NB4 (cell line): ENCODE data around the gene RGL2.

Experiments
- POLR2A ChIP-seq: IDR thresholded peaks from 2 replicates; pipeline ENCODE4 v1.6.1; 2011; ENCODE audit warnings: mild to moderate bottlenecking; ENCODE audit not compliant: insufficient read length; ENCODE audit errors: extremely low read depth
- TF ChIP-seq, protein P1 (sequence below): IDR thresholded peaks from one replicate; pipeline ENCODE4 v1.5.1; 2012; ENCODE audit warnings: low read depth, low read length
- TF ChIP-seq, protein P2 (sequence below): IDR thresholded peaks from 2 replicates; pipeline ENCODE4 v1.6.1; 2011; ENCODE audit warnings: low read depth, low read length

DNA sequence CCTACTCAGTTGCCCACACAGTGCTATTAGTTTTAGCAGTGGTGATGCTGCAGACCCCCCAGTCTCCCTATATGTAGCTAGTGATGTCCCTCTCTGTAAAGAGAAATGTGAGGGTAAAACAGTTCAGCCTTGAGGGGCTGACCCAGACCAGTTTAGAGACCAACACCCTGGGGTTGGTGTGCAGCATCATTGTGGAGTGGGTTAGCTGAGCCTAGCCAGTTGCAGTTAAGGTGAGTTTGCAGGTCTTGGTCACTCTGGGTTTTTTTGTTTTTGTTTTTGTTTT lies 22.2 kb downstream of the RGL2 start:
- TF ChIP-seq, protein P1, sequence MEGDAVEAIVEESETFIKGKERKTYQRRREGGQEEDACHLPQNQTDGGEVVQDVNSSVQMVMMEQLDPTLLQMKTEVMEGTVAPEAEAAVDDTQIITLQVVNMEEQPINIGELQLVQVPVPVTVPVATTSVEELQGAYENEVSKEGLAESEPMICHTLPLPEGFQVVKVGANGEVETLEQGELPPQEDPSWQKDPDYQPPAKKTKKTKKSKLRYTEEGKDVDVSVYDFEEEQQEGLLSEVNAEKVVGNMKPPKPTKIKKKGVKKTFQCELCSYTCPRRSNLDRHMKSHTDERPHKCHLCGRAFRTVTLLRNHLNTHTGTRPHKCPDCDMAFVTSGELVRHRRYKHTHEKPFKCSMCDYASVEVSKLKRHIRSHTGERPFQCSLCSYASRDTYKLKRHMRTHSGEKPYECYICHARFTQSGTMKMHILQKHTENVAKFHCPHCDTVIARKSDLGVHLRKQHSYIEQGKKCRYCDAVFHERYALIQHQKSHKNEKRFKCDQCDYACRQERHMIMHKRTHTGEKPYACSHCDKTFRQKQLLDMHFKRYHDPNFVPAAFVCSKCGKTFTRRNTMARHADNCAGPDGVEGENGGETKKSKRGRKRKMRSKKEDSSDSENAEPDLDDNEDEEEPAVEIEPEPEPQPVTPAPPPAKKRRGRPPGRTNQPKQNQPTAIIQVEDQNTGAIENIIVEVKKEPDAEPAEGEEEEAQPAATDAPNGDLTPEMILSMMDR: no peak
- TF ChIP-seq, protein P2, sequence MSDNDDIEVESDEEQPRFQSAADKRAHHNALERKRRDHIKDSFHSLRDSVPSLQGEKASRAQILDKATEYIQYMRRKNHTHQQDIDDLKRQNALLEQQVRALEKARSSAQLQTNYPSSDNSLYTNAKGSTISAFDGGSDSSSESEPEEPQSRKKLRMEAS: no peak
- no peak for TF ChIP-seq POLR2A
